AG04450 (cell line): ENCODE data around the gene ILK. TPM values are rescaled to one million over a fixed set of nuclear protein-coding genes. Genes with fewer than 3 reads are reported as not detected.
A peak's percentile ranks its signal among the peaks of the same experiment; 100 is the strongest.

Experiments used
- CTCF ChIA-PET: fragments of 300-600, 350-600 bp; formaldehyde crosslinking; extraction: SDS; loops from one replicate; lab custom pipeline; 2022; ENCODE audit warnings: antibody characterized with exemption, inconsistent platforms; lab: Charles Lee
- POLR2A ChIA-PET: fragments of 350-600 bp; formaldehyde crosslinking; extraction: SDS; loops from one replicate; lab custom pipeline; 2021; ENCODE audit warnings: antibody characterized with exemption, inconsistent platforms; lab: Yijun Ruan, JAX
- DNase-seq: peaks from one replicate; pipeline ENCODE4 v3.0.0-alpha.2; 2011; ENCODE audit warnings: low read depth, low spot score
- H3K27ac ChIP-seq: one replicate; pipeline ENCODE4 v1.5.1; 2012; ENCODE audit warnings: low read depth, low read length, control low read depth
- H3K27me3 ChIP-seq: one replicate; pipeline ENCODE4 v1.6.0; 2012; ENCODE audit warnings: low read length; ENCODE audit not compliant: control insufficient read depth, insufficient read depth
- H3K4me3 ChIP-seq: 2 replicates; pipeline ENCODE4 v1.5.1; 2011; ENCODE audit warnings: mild to moderate bottlenecking, low read depth, low read length, control low read depth
- H3K9me3 ChIP-seq: 2 replicates; pipeline ENCODE4 v1.5.1; 2012; ENCODE audit warnings: low read length; ENCODE audit not compliant: control insufficient read depth, insufficient read depth
- polyA plus RNA-seq: library from polyadenylated mRNA; depleted of rRNA; stranded (reverse); fragments of >200 nt; gene quantifications from 2 replicates; pipeline ENCODE4 v1.2.3, GENCODE V29; 2011
- TF ChIP-seq, protein P1 (sequence below): IDR thresholded peaks from 2 replicates; pipeline ENCODE4 v1.5.1; 2011; ENCODE audit warnings: low read depth, low read length, control low read depth, inconsistent platforms

ILK gene
- polyA plus RNA-seq, 1 experiment = 362 TPM

DNA sequence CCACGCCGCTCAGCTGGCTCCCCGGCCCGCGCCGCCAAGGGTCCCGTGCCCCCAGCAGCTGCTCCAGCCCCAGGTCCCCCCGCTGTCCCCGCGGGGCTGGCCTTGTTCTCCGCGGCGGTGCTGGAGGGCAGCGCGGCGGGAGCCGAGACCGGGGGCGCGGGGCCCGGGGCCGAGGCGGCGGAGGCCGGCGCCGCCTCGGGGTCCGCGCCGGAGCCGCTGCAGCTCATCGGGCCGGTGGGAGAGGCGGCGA, 8.3 kb downstream of the ILK start:
- TF ChIP-seq, protein P1, sequence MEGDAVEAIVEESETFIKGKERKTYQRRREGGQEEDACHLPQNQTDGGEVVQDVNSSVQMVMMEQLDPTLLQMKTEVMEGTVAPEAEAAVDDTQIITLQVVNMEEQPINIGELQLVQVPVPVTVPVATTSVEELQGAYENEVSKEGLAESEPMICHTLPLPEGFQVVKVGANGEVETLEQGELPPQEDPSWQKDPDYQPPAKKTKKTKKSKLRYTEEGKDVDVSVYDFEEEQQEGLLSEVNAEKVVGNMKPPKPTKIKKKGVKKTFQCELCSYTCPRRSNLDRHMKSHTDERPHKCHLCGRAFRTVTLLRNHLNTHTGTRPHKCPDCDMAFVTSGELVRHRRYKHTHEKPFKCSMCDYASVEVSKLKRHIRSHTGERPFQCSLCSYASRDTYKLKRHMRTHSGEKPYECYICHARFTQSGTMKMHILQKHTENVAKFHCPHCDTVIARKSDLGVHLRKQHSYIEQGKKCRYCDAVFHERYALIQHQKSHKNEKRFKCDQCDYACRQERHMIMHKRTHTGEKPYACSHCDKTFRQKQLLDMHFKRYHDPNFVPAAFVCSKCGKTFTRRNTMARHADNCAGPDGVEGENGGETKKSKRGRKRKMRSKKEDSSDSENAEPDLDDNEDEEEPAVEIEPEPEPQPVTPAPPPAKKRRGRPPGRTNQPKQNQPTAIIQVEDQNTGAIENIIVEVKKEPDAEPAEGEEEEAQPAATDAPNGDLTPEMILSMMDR = no peak
- CTCF ChIA-PET = interaction anchor here (0.7 to 2.9 kb wide), 5 partner anchors 9 to 94 kb away, joined by 3 to 15 read pairs (median 6); partner anchors contain the start of gene MRPL17
- Histone ChIP-seq H3K27ac (peak overlapping the region; percentile 80), H3K27me3 (no peaks in the 10 kb centered on the region), H3K9me3 (no peaks in the 10 kb centered on the region; the same call in 1 of the 2 replicates), H3K4me3 (peak overlapping the region; percentile 74)
- DNase-seq = no peak
- POLR2A ChIA-PET = interaction anchor here (0.6 to 1.9 kb wide), 10 partner anchors 10 to 233 kb away, joined by 3 to 13 read pairs (median 4); partner anchors contain the start of genes ARFIP2, MRPL17 and TIMM10B

DNA sequence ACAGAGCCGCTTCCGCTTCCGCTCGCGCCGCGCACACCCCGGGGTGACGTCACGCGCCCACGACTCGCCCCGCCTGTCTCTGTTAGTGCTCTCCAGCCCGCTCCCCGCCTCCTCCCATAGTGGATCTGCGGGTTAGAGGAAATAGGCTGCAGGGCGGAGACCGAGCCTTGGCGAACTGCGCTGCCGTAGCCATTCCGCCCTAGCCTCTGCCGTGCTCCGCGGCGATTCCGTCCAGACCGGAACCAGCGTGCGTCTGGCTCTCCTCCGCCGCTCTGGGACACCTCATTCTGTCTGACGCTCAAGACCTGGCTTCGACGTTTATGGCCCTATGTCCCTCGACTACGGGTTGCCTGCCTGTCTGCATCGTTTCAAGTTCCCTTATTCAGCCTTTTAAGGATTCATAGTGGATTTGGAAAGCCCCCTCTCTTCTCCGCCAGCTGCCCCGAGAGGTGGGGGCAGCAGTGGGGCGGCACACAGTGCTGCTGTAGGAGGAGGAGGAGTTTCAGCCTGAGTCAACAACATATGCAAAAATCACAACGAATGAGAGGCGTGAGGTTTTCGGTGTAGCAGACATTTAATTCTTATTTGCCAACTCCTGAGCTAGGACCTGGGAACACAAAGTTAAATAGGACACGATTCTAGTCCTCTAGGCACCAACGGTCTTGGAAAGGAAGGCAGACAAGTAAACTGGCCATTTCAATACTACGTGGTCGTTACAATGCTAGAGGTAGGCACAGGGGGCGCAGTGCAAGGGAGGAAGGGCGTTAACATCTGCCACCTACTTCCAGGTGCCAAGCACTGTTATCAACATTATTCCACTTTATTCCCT, 8.9 kb downstream of the ILK start, which contains the start of gene TAF10:
TSS of gene TAF10 (minus strand) at position 4 of the 829 bp plus-strand sequence. CDS start 27 bp downstream, outside the sequence.
- TF ChIP-seq, protein P1 = peak; percentile 57
- POLR2A ChIA-PET = interaction anchor here (0.6 to 1.9 kb wide), 10 partner anchors 9 to 233 kb away, joined by 3 to 13 read pairs (median 4); partner anchors contain the start of genes ARFIP2, MRPL17 and TIMM10B
- Histone ChIP-seq H3K27me3 (no peaks in the 10 kb centered on the region), H3K27ac (peak within 1 kb of the TSS; percentile 99), H3K4me3 (peak within 1 kb of the TSS; percentile 74), H3K9me3 (no peaks in the 10 kb centered on the region; the same call in 1 of the 2 replicates)
- CTCF ChIA-PET = interaction anchor here (0.7 to 2.9 kb wide), 8 partner anchors 8 to 94 kb away, joined by 3 to 15 read pairs (median 4); partner anchors contain the start of gene MRPL17
- peak; percentile 88 for DNase-seq

DNA sequence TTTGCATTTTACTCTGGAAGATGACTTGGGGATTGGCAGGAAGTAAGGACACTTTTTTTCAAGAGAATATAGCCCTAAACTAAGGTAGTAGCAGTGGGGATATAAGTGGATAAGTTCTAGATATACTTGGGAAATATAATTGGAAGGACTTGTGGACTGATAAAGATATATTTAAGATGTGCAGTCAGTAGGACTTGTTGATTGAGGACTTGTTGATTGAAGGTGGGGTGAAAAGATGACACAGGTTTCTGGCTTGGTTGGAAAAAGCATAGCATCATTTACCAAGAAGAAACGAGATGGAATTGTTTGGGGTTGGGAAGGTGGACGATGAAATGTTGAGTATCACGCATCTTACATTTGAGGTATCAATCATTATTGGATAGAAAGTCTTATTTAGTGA, 9.9 kb downstream of the ILK start:
- H3K27ac ChIP-seq = no peak overlapping the region
- no peaks in the 10 kb centered on the region; the same call in 1 of the 2 replicates for H3K9me3 ChIP-seq
- TF ChIP-seq, protein P1 = no peak
- no peak overlapping the region for H3K4me3 ChIP-seq
- DNase-seq = no peak
- POLR2A ChIA-PET = no interaction called here
- no peaks in the 10 kb centered on the region for H3K27me3 ChIP-seq
- CTCF ChIA-PET = interaction anchor here (0.9 to 2.9 kb wide), 5 partner anchors 11 to 93 kb away, joined by 3 to 15 read pairs (median 5); partner anchors contain the start of gene MRPL17

DNA sequence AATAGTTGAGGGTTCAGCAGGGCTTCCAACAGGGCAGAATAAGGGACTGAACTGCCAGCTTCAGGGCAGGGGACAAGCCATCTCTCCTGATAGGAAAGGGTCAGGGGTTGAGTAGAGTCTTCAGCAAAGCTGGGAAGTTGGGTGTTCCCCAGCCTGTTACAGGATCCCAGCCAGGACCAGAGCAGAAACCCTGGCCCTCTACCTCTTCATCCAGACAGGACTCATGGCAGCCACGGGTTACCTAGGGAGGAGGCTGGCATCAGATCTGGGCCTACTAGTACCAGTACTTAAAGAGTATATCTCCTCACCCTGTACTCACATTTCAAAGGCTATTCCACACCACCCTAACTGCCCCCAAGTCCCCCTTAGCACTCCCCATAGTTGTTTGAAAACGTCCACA, 10.9 kb downstream of the ILK start:
- POLR2A ChIA-PET = no interaction called here
- Histone ChIP-seq H3K4me3 (no peak overlapping the region), H3K9me3 (no peaks in the 10 kb centered on the region; the same call in 1 of the 2 replicates), H3K27me3 (no peaks in the 10 kb centered on the region), H3K27ac (no peak overlapping the region)
- CTCF ChIA-PET = no interaction called here
- TF ChIP-seq, protein P1 = no peak
- no peak for DNase-seq

DNA sequence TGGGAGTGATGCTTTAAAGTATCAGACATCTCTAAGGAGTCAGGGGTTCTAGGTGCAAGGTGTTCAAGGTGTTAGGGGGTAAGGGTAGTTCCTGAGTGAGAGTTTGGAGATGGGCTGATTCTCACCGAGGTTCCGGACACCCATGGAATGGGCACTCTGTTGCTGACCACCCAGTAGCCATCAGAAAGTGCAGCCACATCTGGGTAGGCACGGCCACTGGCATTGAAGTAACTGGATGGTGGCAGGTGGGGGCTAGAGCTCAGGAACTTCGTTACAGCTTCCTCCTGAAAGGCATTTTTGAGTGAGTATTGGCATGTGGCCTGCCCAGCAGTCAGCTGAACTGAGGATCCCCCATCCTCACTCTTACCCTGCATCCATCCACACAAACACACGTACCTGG, 11.5 kb downstream of the ILK start:
- POLR2A ChIA-PET = no interaction called here
- Histone ChIP-seq H3K4me3 (no peak overlapping the region), H3K9me3 (no peaks in the 10 kb centered on the region; the same call in 1 of the 2 replicates), H3K27ac (no peak overlapping the region), H3K27me3 (no peaks in the 10 kb centered on the region)
- DNase-seq = no peak
- CTCF ChIA-PET = no interaction called here
- TF ChIP-seq, protein P1 = no peak
